Liver (tissue), 9 donors: ENCODE results near the gene SORCS2. TPM values are rescaled to one million over a fixed set of nuclear protein-coding genes. Genes with fewer than 3 reads are reported as not detected.

ENCODE experiments used
- DNase-seq: peaks from one replicate; pipeline ENCODE4 v3.0.0-alpha.2; 2017; ENCODE audit warnings: low spot score
- H3K27ac ChIP-seq, 2 donors: one replicate each; pipeline ENCODE4 v1.7.0; 2013; ENCODE audit warnings: inconsistent platforms in 2 of 2, low read length in 2 of 2, control low read depth in 1 of 2, low read depth in 1 of 2, mild to moderate bottlenecking in 1 of 2
- H3K27me3 ChIP-seq, 4 donors: one replicate each; pipeline versions ENCODE4 v1.6.1 to v1.7.0; 2013; ENCODE audit warnings: low read length in 3 of 4, inconsistent platforms in 1 of 4, mild to moderate bottlenecking in 1 of 4, moderate library complexity in 1 of 4; ENCODE audit not compliant: control insufficient read depth in 4 of 4, insufficient read depth in 4 of 4
- H3K36me3 ChIP-seq, 4 donors: one replicate each; pipeline versions ENCODE4 v1.6.1 to v1.7.0; 2013; ENCODE audit warnings: low read length in 3 of 4, mild to moderate bottlenecking in 3 of 4, low read depth in 1 of 4, moderate library complexity in 1 of 4; ENCODE audit not compliant: control insufficient read depth in 4 of 4, insufficient read depth in 3 of 4
- H3K4me1 ChIP-seq, 4 donors: one replicate each; pipeline versions ENCODE4 v1.6.1 to v1.7.0; 2013; ENCODE audit warnings: low read length in 3 of 4, mild to moderate bottlenecking in 3 of 4, moderate library complexity in 1 of 4; ENCODE audit not compliant: control insufficient read depth in 4 of 4, insufficient read depth in 4 of 4
- H3K4me3 ChIP-seq, 3 donors: one replicate each; pipeline versions ENCODE4 v1.6.1 to v1.7.0; 2013; ENCODE audit warnings: low read length in 3 of 3, control low read depth in 1 of 3, low read depth in 1 of 3, mild to moderate bottlenecking in 1 of 3
- H3K9ac ChIP-seq, 2 donors: one replicate each; pipeline ENCODE4 v1.7.0; 2013; ENCODE audit warnings: low read length in 2 of 2, mild to moderate bottlenecking in 2 of 2, moderate library complexity in 2 of 2, control low read depth in 1 of 2, low read depth in 1 of 2
- H3K9me3 ChIP-seq, 4 donors: one replicate each; pipeline versions ENCODE4 v1.6.1 to v1.7.0; 2013; ENCODE audit warnings: low read length in 3 of 4; ENCODE audit not compliant: control insufficient read depth in 4 of 4
- ATF3 ChIP-seq: IDR thresholded peaks from 2 replicates; pipeline ENCODE4 v1.6.1; 2016; ENCODE audit warnings: antibody characterized with exemption
- CTCF ChIP-seq: fragments of 150-350 bp; IDR thresholded peaks from 2 replicates; pipeline ENCODE4 v1.5.1; 2017; ENCODE audit warnings: improper control_type of control experiment, low read depth, low read length; ENCODE audit not compliant: missing input control
- EGR1 ChIP-seq, 2 donors: IDR thresholded peaks; 2 replicates each; pipeline ENCODE4 v1.6.1; 2016 to 2018; ENCODE audit warnings: antibody characterized with exemption in 2 of 2, low read depth in 2 of 2
- FOXA1 ChIP-seq: IDR thresholded peaks from 2 replicates; pipeline ENCODE4 v1.6.1; 2016; ENCODE audit warnings: antibody characterized with exemption
- FOXA2 ChIP-seq: IDR thresholded peaks from 2 replicates; pipeline ENCODE4 v1.6.1; 2016; ENCODE audit warnings: antibody characterized with exemption
- GABPA ChIP-seq, 2 donors: IDR thresholded peaks in 1 of 2; conservative IDR thresholded peaks in 1 of 2; 2 replicates each; pipeline ENCODE4 v1.6.1; 2016; ENCODE audit warnings: antibody characterized with exemption in 2 of 2, mild to moderate bottlenecking in 1 of 2, moderate library complexity in 1 of 2
- HNF4A ChIP-seq, 2 donors: conservative IDR thresholded peaks; 2 replicates each; pipeline ENCODE4 v1.6.1; 2016; ENCODE audit warnings: antibody characterized with exemption in 2 of 2, mild to moderate bottlenecking in 2 of 2
- HNF4G ChIP-seq: IDR thresholded peaks from 2 replicates; pipeline ENCODE4 v1.6.1; 2016; ENCODE audit warnings: antibody characterized with exemption
- JUND ChIP-seq, 2 donors: IDR thresholded peaks; 2 replicates each; pipeline ENCODE4 v1.6.1; 2016; ENCODE audit warnings: antibody characterized with exemption in 2 of 2
- MAX ChIP-seq: IDR thresholded peaks from 2 replicates; pipeline ENCODE4 v1.6.1; 2016; ENCODE audit warnings: antibody characterized with exemption
- NR2F2 ChIP-seq: IDR thresholded peaks from 2 replicates; pipeline ENCODE4 v1.6.1; 2016; ENCODE audit warnings: antibody characterized with exemption
- RAD21 ChIP-seq, 2 donors: IDR thresholded peaks; 2 replicates each; pipeline ENCODE4 v1.6.1; 2016; ENCODE audit warnings: antibody characterized with exemption in 2 of 2, mild to moderate bottlenecking in 2 of 2
- REST ChIP-seq: IDR thresholded peaks from 2 replicates; pipeline ENCODE4 v1.6.1; 2016; ENCODE audit warnings: antibody characterized with exemption, mild to moderate bottlenecking
- RXRA ChIP-seq, 2 donors: IDR thresholded peaks; 2 replicates each; pipeline ENCODE4 v1.6.1; 2017 to 2018; ENCODE audit warnings: antibody characterized with exemption in 2 of 2, mild to moderate bottlenecking in 1 of 2
- SP1 ChIP-seq: IDR thresholded peaks from 2 replicates; pipeline ENCODE4 v1.6.1; 2018; ENCODE audit warnings: antibody characterized with exemption, mild to moderate bottlenecking
- TAF1 ChIP-seq: conservative IDR thresholded peaks from 2 replicates; pipeline ENCODE4 v1.6.1; 2016; ENCODE audit warnings: antibody characterized with exemption, mild to moderate bottlenecking
- YY1 ChIP-seq: IDR thresholded peaks from 2 replicates; pipeline ENCODE4 v1.6.1; 2016; ENCODE audit warnings: antibody characterized with exemption, mild to moderate bottlenecking
- ZBTB33 ChIP-seq: IDR thresholded peaks from 2 replicates; pipeline ENCODE4 v1.6.1; 2016; ENCODE audit warnings: antibody characterized with exemption
- WGBS: extraction: QIAGEN DNeasy Blood & Tissue Kit; methylation state at CpG from one replicate; pipeline ENCODE4 v1.1.7; 2013; 5-methylcytosine and 5-hydroxymethylcytosine counted together
- polyA plus RNA-seq, 2 donors: library from polyadenylated mRNA; stranded (reverse) in 1 of 2; unstranded in 1 of 2; fragments of 200-250 nt in 1 of 2; fragments of >200 nt in 1 of 2; fragmentation: Nextera tagmentation in 1 of 2; extraction: Ambion mirVana in 1 of 2; gene quantifications; one replicate each; pipeline versions ENCODE4 v1.2.1 to v1.2.3, GENCODE V29; 2013 to 2015
- total RNA-seq, 2 donors: library from RNA; depleted of rRNA; stranded (reverse); fragments of >200 nt; gene quantifications; one replicate each; pipeline ENCODE4 v1.2.3, GENCODE V29; 2014
- donor health status: healthy.
- donor health status: healthy.
- donor health status: healthy.
- donor health status: healthy.
- donor health status: healthy.

Gene SORCS2
- total and polyA plus RNA-seq, 4 donors = 0.10 to 1.4 (median 0.92) TPM

GRCh38 chr4:7767526-7767925, 575.2 kb downstream of the SORCS2 start (continued):
- TF ChIP-seq CTCF (no peak), YY1 (no peak)

- Histone ChIP-seq H3K9ac (no peak overlapping the region), H3K27me3 (no peaks in the 10 kb centered on the region), H3K9me3 (no peaks in the 10 kb centered on the region), H3K4me3 (no peak overlapping the region), H3K36me3 (no peaks in the 10 kb centered on the region), H3K27ac (no peak overlapping the region), H3K4me1 (no peaks in the 10 kb centered on the region)
- no peak for DNase-seq
- TF ChIP-seq HNF4A (conservative IDR thresholded peaks at IDR 0.05) (no peak), FOXA1 (no peak), TAF1 (no peak), JUND (IDR thresholded peaks at IDR 0.05) (no peak), YY1 (no peak), GABPA (IDR thresholded peaks at IDR 0.05 in 1 of 2, conservative IDR thresholded peaks at IDR 0.05 in 1 of 2) (no peak), REST (no peak), RXRA (IDR thresholded peaks at IDR 0.05) (no peak), FOXA2 (no peak), RAD21 (IDR thresholded peaks at IDR 0.05) (no peak), NR2F2 (no peak), HNF4G (no peak), ATF3 (no peak), ZBTB33 (no peak), MAX (no peak), CTCF (no peak), SP1 (no peak), EGR1 (IDR thresholded peaks at IDR 0.05; ENCODE audit: low read depth in 2 of 2) (no peak)
- 88% methylated on average over 13 of the region's 13 CpGs for WGBS
These were observed 575.6 kb downstream of the SORCS2 start for GRCh38 chr4:7767966-7768365.
